GM21723 (cell line): ENCODE results near the gene NAPSA.

ENCODE experiments used
- ATAC-seq: cut with Tn5 transposase; IDR thresholded peaks from one replicate; pipeline ENCODE4 v1.9.1; 2021; ENCODE audit warnings: mild to moderate bottlenecking, moderate library complexity; ENCODE audit not compliant: unreplicated experiment

Gene NAPSA

DNA sequence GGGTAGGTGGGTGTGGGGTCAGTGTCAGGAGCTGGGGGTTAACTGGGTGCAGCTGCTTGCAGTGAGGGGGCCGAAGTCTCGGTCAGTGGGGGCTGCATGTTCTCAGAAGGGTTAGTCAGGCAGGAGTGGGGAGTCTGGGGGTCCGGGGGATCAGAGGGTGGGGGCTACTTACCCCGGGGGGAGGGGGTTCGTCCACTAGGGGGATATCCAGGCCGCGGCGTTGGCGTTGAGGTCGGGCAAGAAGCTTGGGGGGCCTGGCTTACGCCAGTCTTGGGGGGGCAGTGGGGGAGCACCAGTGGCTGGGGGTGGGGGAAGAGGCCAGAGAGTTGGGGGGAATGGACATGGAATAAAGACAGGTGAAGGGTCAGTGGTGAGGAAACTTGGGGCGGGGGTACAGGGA lies 45.4 kb downstream of the NAPSA start:
- no peak for ATAC-seq

DNA sequence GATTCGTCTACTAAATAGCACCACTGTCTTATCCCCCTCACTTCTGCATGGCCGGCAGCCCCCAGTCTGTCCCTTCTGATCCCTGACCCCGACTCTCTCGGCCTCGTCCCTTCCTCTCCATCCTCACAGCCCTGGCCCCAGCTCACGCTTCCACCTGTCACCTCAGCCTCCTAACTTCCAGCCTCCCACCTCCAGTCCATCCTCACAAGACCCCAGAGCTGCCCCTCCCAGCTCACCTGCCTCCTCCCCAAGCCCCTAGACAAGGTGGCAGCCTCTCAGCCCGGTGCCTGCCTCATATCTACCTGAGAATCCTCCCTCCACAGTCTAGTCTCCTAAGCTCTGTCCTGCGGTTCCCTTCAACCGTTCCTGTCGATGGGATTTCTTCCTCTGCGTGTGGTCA lies 46.3 kb downstream of the NAPSA start:
- no peak for ATAC-seq

DNA sequence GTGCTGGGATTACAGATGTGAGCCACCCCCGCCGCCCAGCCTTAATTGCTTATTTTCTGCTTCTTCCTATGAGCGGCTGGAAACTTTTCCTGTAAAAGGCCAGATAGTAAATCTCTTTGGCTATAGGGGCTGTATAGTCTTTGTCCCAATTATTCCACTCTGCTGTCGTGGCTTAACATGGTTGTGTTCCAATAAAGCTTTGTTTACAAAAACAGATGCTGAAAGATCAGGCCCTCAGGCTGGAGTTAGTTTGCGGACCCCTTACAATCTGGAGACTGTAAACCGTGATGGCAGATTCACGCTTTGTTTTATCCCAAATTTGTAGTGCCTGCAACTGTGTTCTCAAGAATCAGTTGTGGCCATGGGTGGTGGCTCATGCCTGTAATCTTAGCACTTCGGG lies 47.0 kb downstream of the NAPSA start:
- no peak for ATAC-seq

DNA sequence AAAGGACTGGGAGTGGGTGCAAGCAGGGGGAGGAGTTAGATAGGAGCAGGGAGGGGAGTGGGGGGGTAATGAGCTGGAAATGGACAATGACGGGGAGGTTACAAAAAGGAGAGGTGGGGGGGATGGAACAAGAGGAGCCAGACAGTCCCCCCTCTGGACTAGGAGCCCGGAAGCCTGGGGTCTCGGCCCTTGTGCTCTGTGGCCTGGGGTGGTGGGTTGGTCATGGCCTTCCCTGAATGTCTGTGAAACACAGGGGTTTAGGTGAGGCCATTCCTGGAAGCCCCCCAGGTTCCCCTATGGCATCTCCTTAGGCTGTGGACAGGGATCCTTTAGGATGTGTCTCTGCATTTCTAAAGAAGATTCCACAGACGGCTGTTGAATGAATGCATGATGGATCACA lies 48.3 kb downstream of the NAPSA start:
- ATAC-seq, result no peak

DNA sequence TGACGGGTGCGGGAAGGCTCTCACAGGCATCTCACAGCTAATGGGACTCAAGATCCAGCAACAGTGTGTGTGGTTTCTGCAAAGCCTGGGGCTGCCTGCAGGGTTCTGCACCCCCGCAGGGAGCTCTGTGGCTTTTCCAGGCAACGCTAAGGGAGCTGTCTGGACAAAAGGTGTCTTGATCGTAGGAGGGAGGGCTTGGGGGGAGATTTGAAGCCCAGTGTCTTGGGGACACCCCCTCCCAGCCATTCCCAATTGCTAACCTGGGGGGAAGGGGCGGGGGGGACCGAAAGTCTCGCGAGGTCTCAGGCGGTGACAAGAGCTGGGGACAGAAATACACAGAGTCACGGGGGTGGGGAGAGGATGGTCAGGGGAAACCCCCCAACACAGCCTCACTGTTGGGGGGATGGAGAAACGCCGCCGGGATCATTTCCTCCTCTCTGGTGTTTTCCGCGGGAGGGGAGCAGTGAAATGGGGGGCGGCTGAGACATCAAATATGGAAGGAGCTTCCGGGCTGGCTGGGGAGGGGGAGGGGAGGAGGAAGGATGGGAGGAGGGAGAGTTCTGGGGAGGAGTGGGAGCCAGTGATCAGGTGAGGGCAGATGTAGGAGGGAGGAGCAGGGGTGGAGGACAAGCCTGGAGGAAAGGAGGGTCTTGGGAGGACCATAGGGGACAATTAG lies 49.5 kb downstream of the NAPSA start:
- no peak for ATAC-seq

DNA sequence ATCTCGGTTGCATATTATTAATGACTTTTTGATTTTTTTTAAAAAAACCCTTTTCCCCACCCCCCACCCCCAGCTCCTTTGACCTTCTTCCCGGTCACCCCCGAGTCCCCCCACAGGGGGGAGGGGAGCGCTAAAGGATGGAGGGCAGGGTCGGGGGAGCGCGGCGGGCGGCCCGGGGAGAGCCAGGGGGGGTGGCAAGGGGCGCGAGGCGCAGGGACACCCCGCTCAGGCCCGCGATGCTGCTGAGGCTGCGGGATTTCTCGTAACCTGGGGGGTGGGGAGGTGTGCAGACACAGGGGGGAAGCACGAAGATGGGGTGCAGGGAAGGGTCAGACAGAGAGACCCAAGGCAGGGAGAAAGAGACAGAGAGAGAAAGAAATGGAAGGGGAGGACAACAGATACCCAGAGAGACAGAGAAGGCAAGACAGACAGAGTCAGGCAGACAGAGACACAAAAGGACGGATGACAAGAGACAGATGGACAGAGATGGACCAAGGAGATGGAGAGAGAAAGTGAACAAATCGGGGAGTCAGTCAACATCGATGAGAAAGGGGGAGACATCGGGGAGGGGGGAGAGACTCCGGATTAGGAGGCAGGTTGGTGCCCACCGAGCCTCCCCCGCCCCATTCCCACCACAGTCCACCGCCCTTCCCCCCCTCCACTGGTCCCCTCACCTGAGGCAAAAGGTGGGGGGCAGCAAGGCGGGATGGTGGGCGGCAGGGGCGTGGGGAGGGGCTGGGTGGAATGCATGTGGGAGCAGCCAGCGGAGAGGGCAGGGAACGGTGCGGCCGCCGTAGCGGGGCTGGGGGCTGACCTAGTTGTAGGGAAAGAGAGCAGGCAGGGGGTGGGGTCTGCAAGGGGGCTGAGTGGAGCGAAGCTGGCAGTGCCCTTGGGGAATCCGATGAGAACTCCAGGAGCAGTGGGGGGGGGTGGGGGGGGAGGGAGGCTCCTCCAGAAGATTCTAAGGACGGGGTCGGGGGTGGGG lies 50.4 kb downstream of the NAPSA start:
- no peak for ATAC-seq

DNA sequence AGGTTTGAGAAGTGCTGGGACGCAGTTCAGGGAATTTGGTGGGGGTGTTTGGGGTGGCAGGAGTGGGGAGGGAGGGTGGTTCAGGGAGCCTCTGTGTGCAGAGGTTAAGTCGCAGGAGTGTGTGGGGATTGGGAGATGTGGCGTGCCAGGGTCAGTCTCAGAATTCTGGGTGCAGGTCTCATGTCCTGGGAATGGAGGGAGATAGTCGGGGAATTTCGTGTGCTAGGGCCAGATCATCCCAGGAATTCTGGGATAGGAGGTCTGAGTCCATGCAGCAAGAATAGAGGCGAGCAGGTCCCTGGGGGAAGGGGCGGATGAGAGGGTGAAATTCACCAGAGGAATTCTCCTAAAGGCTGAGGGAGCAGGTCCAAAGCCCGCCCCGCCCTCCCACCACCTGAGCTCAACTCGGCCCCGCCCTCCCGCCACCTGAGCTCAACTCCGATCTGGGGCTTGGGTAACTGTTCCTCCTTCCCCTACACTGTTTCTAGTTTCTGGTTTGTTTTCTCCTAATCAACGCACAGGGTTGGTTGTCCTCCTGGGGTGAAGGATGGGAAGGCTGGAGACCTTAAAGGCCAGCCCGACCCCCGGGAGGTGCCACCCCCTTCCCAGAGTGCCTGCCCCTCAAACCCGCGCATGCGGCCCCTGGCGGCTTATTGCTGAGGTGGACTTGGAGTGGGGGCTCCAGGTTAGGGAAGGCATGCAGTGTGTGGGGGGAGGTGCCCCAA lies 51.5 kb downstream of the NAPSA start:
- no peak for ATAC-seq

DNA sequence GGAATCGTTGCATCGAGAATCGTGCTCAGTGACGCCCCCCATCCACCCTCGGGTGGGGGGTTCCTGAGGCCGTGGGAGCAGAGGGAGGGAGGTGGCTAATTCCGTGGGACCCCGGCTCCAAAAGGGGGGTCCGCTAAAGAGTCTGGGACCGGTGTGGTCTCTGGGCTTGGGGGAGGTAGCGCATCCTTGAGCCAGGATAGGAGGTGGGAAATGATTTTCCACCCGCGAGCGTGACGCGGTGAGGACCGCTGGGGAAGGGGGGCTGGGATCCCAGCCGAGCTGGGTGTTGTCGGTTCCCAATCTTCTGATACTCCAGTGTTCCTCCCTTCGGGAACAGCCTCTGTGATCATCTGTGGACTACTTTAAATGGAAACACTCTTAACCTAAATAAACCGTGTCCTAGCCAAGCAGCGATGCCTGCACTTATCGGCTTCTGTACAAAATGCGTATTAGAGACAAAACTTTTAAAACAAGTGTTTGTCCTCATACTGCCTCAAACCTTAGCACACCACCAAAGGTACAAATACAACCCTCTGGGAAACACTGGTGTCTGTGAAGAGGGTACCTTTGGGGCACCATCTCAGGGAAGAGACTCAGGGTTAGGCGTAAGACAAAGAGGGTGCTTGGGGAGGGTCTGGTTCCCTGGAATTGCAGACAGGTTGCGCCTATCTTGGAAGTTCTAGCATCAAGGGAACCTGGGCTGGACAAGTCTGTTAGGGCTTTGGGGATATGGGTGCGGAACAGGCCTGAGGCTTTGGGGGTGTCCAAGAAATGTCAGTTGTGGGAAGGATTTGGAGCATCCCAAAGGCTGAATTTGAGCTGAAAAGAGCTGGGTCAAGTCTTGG lies 52.2 kb downstream of the NAPSA start:
- ATAC-seq, result no peak

DNA sequence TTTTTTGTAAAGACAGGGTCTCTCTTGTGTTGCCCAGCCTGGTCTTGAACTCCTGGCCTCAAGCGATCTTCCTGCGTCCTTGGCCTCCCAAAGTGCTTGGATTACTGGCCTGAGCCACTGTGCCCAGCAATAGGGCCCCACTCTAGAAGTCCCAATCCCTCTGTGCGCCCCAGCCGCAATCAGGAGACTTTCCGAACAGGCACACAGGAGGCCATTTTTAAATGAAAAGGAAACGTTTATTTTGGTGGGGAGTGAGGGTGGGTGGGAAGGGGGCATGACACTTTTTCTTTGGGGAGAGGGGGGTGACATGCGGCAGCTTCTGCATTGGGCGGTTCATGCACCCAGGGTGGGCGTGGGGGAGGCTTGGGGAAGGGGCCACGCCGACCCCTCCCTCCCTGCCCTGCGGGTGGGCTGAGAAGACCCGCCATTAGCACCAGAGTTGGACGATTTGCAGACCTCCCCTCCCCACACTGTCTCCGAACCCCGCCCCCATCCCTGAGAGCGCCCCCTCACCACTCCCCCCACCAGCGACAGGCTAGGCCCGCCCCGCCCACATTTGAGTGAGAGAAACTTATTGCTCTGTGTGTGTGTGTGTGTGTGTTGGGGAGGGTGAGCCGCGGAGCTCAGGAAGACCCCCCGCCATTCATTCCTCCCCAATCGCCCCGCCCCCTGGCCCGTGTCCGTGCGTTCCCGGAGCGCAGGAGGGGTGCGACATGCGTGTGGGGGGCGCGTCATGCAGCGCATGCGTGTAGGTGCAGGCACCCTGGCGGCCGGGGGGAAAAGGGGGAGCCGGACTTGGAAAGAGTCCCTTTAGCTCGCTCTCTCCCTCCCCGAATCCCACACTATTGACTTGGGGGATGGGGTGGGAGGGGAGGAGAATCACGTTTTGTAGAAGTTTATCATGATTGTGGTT lies 53.5 kb downstream of the NAPSA start:
- ATAC-seq, result no peak

DNA sequence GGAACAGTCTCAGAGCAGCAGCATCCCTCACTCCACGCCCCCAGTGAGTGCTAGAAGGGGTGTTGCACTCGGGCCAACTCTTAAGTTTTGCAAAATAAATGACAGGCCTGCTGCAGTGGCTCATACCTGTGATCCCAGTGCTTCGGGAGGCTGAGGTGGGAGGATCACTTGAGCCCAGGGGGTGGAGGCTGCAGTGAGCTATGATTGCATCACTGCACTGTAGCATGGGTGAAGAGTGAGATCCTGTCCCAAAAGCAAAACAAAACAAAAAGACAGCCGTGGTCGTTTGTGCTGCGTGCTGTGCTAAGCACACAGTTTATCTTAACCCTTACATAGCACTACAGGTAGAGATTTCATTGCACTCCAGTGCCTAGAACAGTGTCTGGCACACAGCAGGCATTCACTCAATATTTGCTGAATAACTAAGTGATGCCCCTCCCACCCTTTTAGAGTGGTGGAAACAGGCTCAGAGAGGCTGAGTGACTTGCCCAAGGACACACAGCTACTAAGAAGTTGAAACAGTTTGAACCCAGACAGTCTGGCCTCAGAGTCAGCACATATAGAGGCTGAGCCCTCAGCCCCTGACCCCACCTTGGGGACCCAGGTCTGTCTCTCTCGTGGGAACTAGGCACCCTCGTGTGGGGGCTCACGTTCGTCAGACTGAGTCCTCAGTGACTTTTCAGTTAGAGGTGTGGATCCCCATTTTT lies 54.5 kb downstream of the NAPSA start:
- ATAC-seq, result no peak

DNA sequence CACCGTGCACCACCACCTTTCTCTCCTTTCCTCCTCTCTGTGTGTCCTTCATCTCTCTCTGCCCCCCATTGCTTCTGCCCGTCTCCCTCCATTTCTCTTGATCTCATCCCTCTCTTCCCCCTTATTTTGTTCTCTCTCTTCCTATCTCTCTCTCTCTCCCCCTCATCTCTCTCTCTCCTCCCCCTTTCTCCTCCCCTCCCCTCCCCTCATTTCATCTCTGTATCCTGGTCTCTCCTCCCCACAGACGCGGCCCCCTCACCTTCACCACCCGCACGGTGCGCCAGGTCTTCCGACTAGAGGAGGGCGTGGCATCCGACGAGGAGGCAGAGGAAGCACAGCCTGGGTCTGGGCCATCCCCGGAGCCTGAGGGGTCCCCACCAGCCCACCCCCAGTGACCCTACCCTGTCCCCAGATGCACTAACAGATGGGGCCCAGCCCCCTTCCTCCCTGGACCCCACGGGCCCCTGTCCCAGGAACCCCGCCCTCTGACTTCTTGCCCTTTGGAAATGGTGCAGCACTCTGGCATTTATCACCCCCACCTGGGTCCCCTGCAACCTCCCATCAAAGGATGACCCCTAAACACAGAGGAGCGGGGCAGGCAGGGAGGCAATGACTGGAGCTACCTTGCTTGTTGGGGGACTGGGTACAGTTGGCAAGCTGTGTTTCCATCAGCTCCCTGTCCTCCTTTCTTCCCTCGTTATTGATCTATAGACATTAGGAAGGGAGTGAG lies 55.9 kb downstream of the NAPSA start:
- ATAC-seq, result no peak

DNA sequence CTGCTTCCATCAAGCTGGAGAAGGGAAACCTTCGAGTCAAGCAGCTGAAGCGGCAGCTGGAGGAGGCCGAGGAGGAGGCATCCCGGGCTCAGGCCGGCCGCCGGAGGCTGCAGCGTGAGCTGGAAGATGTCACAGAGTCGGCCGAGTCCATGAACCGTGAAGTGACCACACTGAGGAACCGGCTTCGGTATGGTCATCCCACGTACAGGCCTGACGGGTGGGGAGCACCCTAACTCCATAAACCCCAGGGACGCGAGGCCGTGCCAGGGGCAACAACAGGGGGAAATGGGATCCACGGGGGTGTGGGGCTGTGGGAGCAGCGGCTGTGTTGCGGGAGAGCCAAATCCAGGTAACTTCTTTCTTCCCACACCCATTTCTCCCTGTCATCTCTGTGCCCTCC lies 56.4 kb downstream of the NAPSA start:
- ATAC-seq, result no peak
